Ovary (tissue), 3 donors: Measurements from ENCODE around the gene TNP2.

Experiments
- POLR2A ChIP-seq: fragments of 450-650 bp; IDR thresholded peaks from one replicate; pipeline ENCODE4 v1.6.1; 2017; ENCODE audit warnings: antibody characterized with exemption, mild to moderate bottlenecking, moderate library complexity
- TF ChIP-seq, protein P1 (sequence below), 3 donors: fragments of 450-650 bp in 2 of 3; fragments of 200-600 bp in 1 of 3; IDR thresholded peaks; one replicate each; pipeline versions ENCODE4 v1.5.1 to v1.8.0; 2016 to 2022; ENCODE audit warnings: antibody characterized with exemption in 3 of 3, mild to moderate bottlenecking in 1 of 3
- donor health status: DM: no; HTN: no; CAD: no.

- no peak for TF ChIP-seq POLR2A
- TF ChIP-seq, protein P1, sequence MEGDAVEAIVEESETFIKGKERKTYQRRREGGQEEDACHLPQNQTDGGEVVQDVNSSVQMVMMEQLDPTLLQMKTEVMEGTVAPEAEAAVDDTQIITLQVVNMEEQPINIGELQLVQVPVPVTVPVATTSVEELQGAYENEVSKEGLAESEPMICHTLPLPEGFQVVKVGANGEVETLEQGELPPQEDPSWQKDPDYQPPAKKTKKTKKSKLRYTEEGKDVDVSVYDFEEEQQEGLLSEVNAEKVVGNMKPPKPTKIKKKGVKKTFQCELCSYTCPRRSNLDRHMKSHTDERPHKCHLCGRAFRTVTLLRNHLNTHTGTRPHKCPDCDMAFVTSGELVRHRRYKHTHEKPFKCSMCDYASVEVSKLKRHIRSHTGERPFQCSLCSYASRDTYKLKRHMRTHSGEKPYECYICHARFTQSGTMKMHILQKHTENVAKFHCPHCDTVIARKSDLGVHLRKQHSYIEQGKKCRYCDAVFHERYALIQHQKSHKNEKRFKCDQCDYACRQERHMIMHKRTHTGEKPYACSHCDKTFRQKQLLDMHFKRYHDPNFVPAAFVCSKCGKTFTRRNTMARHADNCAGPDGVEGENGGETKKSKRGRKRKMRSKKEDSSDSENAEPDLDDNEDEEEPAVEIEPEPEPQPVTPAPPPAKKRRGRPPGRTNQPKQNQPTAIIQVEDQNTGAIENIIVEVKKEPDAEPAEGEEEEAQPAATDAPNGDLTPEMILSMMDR (IDR thresholded peaks at IDR 0.05) = no peak
Observed at GRCh38 chr16:11250091-11250785, 18.9 kb downstream of the TNP2 start.
